Measurements from ENCODE around the gene P2RY6. TPM values are rescaled to one million over a fixed set of nuclear protein-coding genes. Genes with fewer than 3 reads are reported as not detected.

P2RY6 gene
- total RNA-seq, 1 experiment from 2014 or later, result not detected

DNA sequence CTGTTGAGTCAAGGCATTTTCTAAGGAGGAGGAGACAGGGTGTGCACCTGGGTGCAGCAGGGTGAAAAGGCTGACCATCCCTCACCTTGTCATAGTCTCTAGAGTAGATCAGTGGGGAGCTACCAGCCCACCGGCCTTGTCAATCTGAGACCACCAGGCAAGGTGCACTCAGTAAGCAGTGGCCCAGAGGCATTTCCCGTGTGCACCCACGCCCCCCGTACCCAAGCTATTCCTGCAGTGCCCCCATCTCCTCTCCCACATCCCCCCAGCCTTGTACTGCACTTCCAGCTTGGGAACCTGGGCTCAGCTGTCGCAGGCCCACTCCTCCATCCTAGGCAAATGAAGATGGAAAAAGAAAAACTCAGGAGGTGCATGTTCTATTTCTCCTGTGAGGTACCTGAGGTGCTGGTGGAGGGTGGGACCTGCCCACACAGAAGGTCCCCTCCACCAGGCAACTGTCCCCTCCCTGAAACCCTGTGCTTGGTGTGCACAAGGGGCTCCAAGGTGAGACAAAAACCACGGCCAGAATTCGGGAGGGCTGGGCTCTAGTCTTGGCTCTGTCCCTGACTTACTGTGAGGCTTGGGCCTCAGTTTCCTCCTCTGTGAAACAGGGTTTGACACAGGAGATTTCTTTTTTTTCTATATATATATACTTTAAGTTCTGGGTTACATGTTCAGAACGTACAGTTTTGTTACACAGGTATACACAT lies 45.7 kb upstream of the P2RY6 start:
- Histone ChIP-seq H3K79me2 (ENCODE audit: insufficient read depth, low read length) (no peaks in the 10 kb centered on the region), H2BK15ac (ENCODE audit: low read depth, low read length) (no peak overlapping the region), H4K8ac (replicated peaks; ENCODE audit: insufficient read length, low read depth, low read length) (no peak overlapping the region), H3K9me3 (ENCODE audit: control insufficient read depth, low read depth, low read length) (no peaks in the 10 kb centered on the region), H3K4ac (ENCODE audit: low read depth, low read length) (no peak overlapping the region), H4K20me1 (ENCODE audit: control insufficient read depth, insufficient read depth, insufficient read length) (no peaks in the 10 kb centered on the region), H3K4me1 (ENCODE audit: insufficient read depth, low read length) (peaks cover 13% of the 10 kb centered on the region; the same call in 1 of the 2 replicates), H3K4me2 (ENCODE audit: insufficient read depth, insufficient read length, low read length) (no peak overlapping the region), H3K23ac (ENCODE audit: insufficient read length, low read depth, low read length) (no peak overlapping the region), H3K14ac (ENCODE audit: insufficient read depth, low read length) (no peak overlapping the region), H3K18ac (ENCODE audit: insufficient read length, low read depth, low read length) (no peak overlapping the region), H4K5ac (ENCODE audit: insufficient read length, low read depth, low read length) (no peak overlapping the region), H3K27ac (ENCODE audit: insufficient read length, low read depth, low read length) (no peak overlapping the region), H2BK120ac (ENCODE audit: low read depth, low read length, poor library complexity, severe bottlenecking) (no peak overlapping the region), H3T11ph (ENCODE audit: low read length) (no peak overlapping the region), H2BK12ac (ENCODE audit: insufficient read length, low read depth, low read length) (no peak overlapping the region), H2BK20ac (ENCODE audit: low read depth, low read length, poor library complexity, severe bottlenecking) (no peak overlapping the region), H2AFZ (ENCODE audit: low read length) (no peak overlapping the region), H2AK5ac (ENCODE audit: insufficient read length, low read length) (no peak overlapping the region), H2BK5ac (ENCODE audit: insufficient read length, low read length) (no peak overlapping the region), H3K56ac (ENCODE audit: insufficient read length, low read depth, low read length) (no peak overlapping the region), H3K9ac (ENCODE audit: extremely low read depth, insufficient read length, low read length) (no peak overlapping the region), H3K79me1 (ENCODE audit: insufficient read depth, low read depth, low read length, poor library complexity, severe bottlenecking) (no peaks in the 10 kb centered on the region), H3K27me3 (ENCODE audit: insufficient read depth, low read length) (no peaks in the 10 kb centered on the region), H4K91ac (ENCODE audit: insufficient read length, low read depth, low read length) (no peak overlapping the region), H3K23me2 (ENCODE audit: insufficient read length, low read depth, low read length, poor library complexity, severe bottlenecking) (peaks cover 3% of the 10 kb centered on the region)
- Mint-ChIP-seq H3K27ac (no peak overlapping the region), H3K4me1 (peaks cover 27 to 29% of the 10 kb centered on the region in 2 experiments), H3K4me3 (no peak overlapping the region), H3K36me3 (ENCODE audit: insufficient read depth in 1 of 3, low read depth in 3 of 3) (no peaks in the 10 kb centered on the region), H3K9me3 (no peaks in the 10 kb centered on the region), H3K27me3 (ENCODE audit: low read depth) (peaks cover 21% of the 10 kb centered on the region)
- DNase-seq, result no peak
- WGBS (ENCODE audit: extremely low coverage, insufficient read length, low lambda C conversion rate), result no CpG with 5 or more reads among the region's 8 CpGs
- TF ChIP-seq, protein P1, sequence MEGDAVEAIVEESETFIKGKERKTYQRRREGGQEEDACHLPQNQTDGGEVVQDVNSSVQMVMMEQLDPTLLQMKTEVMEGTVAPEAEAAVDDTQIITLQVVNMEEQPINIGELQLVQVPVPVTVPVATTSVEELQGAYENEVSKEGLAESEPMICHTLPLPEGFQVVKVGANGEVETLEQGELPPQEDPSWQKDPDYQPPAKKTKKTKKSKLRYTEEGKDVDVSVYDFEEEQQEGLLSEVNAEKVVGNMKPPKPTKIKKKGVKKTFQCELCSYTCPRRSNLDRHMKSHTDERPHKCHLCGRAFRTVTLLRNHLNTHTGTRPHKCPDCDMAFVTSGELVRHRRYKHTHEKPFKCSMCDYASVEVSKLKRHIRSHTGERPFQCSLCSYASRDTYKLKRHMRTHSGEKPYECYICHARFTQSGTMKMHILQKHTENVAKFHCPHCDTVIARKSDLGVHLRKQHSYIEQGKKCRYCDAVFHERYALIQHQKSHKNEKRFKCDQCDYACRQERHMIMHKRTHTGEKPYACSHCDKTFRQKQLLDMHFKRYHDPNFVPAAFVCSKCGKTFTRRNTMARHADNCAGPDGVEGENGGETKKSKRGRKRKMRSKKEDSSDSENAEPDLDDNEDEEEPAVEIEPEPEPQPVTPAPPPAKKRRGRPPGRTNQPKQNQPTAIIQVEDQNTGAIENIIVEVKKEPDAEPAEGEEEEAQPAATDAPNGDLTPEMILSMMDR (conservative IDR thresholded peaks at IDR 0.05), result no peak

Data from H9 (cell line).